ENCODE measurements around the gene SLA2.
"Not testable (repeated sequence)": the region's sequence is repeated elsewhere in the genome, so short reads cannot be mapped to it uniquely, and the experiment has no call there.

The SLA2 gene

DNA sequence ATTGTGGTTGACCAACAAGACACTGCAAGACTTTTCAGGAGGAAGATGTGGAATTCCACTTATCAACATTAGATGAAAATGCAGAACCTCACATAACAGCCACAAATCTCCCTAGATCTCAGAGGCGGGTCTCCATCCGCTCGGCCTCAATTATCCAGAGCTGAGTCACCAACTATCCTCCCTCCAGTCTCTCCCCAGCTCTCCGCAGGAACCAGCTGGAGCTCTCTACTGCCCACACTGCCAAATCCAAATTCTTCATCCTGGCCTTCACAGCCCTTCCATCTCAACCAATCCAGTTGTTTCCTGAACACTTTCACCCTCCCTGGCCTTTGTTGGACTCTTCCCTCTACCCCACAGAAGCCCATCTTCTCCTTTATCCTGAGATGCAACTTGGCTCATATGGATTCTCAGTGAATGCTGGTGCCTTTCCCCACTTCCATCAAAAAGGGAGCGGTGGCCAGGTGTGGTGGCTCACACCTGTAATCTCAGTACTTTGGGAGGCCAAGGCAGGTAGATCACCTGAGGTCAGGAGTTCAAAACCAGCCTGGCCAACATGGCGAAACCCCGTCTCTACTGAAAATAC is 76.1 kb downstream of the SLA2 start:
- Histone ChIP-seq H3K4me1 (ENCODE audit: control insufficient read depth in 2 of 2, insufficient read depth in 2 of 2, low read length in 2 of 2) (peaks cover 1 to 5% of the 10 kb centered on the region in 2 donors), H3K27me3 (ENCODE audit: control insufficient read depth in 2 of 2, insufficient read depth in 2 of 2, low read length in 2 of 2) (no peaks in the 10 kb centered on the region), H3K9me3 (ENCODE audit: control insufficient read depth in 2 of 2, low read length in 2 of 2) (no peaks in the 10 kb centered on the region), H3K4me3 (ENCODE audit: low read length in 2 of 2) (no peak overlapping the region), H3K36me3 (ENCODE audit: control insufficient read depth in 2 of 2, insufficient read depth in 2 of 2, low read length in 2 of 2) (no peaks in the 10 kb centered on the region), H3K27ac (ENCODE audit: low read depth in 2 of 2, low read length in 2 of 2) (no peak overlapping the region), H3K9ac (ENCODE audit: low read depth in 1 of 2, low read length in 2 of 2) (no peak overlapping the region)

DNA sequence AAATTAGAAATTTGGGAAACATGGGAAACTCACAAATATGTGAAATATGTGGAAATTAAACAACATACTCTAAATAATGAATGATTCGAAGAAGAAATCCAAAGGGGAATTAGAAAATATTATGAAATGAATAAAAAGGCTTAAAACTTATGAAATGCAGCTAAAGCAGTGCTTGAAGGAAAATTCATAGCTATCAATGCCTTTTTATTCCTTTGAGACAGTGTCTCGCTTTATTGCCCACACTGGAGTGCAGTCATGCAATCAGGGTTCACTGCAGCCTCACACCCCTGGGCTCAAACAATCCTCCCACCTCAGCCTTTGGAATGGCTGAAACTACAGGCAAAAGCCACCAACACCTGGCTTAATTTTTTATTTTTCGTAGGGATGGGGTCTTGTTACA is 80.5 kb downstream of the SLA2 start:
- no peak overlapping the region for H3K9ac ChIP-seq (ENCODE audit: low read depth in 1 of 2, low read length in 2 of 2)
- H3K36me3 ChIP-seq (ENCODE audit: control insufficient read depth in 2 of 2, insufficient read depth in 2 of 2, low read length in 2 of 2): no peaks in the 10 kb centered on the region

DNA sequence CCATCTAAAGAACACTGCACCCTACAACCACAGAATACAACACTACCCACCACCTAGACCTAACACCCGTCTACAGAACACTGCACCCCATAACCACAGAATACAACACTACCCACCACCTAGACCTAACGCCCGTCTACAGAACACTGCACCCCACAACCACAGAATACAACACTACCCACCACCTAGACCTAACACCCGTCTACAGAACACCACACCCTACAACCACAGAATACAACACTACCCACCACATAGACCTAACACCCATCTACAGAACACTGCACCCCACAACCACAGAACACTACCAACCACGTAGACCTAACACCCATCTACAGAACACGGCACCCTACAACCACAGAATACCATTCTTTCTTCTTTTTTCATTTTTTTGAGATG is 81.3 kb downstream of the SLA2 start:
- not testable (repeated sequence) for H3K9ac ChIP-seq (ENCODE audit: low read depth in 1 of 2, low read length in 2 of 2); H3K4me3 ChIP-seq (ENCODE audit: low read length in 2 of 2); H3K36me3 ChIP-seq (ENCODE audit: control insufficient read depth in 2 of 2, insufficient read depth in 2 of 2, low read length in 2 of 2); H3K27ac ChIP-seq (ENCODE audit: low read depth in 2 of 2, low read length in 2 of 2); H3K9me3 ChIP-seq (ENCODE audit: control insufficient read depth in 2 of 2, low read length in 2 of 2); H3K4me1 ChIP-seq (ENCODE audit: control insufficient read depth in 2 of 2, insufficient read depth in 2 of 2, low read length in 2 of 2); H3K27me3 ChIP-seq (ENCODE audit: control insufficient read depth in 2 of 2, insufficient read depth in 2 of 2, low read length in 2 of 2)

More for the DNA sequence above, 80.5 kb downstream of the SLA2 start:
- H3K27ac ChIP-seq (ENCODE audit: low read depth in 2 of 2, low read length in 2 of 2): no peak overlapping the region
- no peaks in the 10 kb centered on the region for H3K27me3 ChIP-seq (ENCODE audit: control insufficient read depth in 2 of 2, insufficient read depth in 2 of 2, low read length in 2 of 2)
- H3K4me1 ChIP-seq (ENCODE audit: control insufficient read depth in 2 of 2, insufficient read depth in 2 of 2, low read length in 2 of 2): no peaks in the 10 kb centered on the region
- no peak overlapping the region for H3K4me3 ChIP-seq (ENCODE audit: low read length in 2 of 2)
- no peaks in the 10 kb centered on the region for H3K9me3 ChIP-seq (ENCODE audit: control insufficient read depth in 2 of 2, low read length in 2 of 2)

DNA sequence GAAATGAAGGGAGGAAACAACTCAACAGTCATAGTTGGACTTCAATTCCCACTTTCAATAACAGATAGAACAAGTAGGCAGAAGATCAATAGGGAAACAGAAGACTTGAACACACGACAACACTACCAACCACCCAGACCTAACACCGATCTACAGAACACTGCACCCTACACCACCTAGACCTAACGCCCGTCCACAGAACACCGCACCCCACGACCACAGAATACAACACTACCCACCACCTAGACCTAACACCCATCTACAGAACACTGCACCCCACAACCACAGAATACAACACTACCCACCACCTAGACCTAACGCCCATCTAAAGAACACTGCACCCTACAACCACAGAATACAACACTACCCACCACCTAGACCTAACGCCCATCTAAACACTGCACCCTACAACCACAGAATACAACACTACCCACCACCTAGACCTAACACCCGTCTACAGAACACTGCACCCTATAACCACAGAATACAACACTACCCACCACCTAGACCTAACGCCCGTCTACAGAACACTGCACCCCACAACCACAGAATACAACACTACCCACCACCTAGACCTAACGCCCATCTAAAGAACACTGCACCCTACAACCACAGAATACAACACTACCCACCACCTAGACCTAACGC is 81.8 kb downstream of the SLA2 start:
- not testable (repeated sequence) for H3K4me1 ChIP-seq (ENCODE audit: control insufficient read depth in 2 of 2, insufficient read depth in 2 of 2, low read length in 2 of 2); H3K4me3 ChIP-seq (ENCODE audit: low read length in 2 of 2); H3K36me3 ChIP-seq (ENCODE audit: control insufficient read depth in 2 of 2, insufficient read depth in 2 of 2, low read length in 2 of 2); H3K9me3 ChIP-seq (ENCODE audit: control insufficient read depth in 2 of 2, low read length in 2 of 2); H3K27ac ChIP-seq (ENCODE audit: low read depth in 2 of 2, low read length in 2 of 2); H3K27me3 ChIP-seq (ENCODE audit: control insufficient read depth in 2 of 2, insufficient read depth in 2 of 2, low read length in 2 of 2); H3K9ac ChIP-seq (ENCODE audit: low read depth in 1 of 2, low read length in 2 of 2)

- H3K27ac ChIP-seq (ENCODE audit: low read depth in 2 of 2, low read length in 2 of 2): no peak overlapping the region
- H3K4me3 ChIP-seq (ENCODE audit: low read length in 2 of 2): no peak overlapping the region
- no peaks in the 10 kb centered on the region for H3K4me1 ChIP-seq (ENCODE audit: control insufficient read depth in 2 of 2, insufficient read depth in 2 of 2, low read length in 2 of 2)
- H3K27me3 ChIP-seq (ENCODE audit: control insufficient read depth in 2 of 2, insufficient read depth in 2 of 2, low read length in 2 of 2): no peaks in the 10 kb centered on the region
- H3K9me3 ChIP-seq (ENCODE audit: control insufficient read depth in 2 of 2, low read length in 2 of 2): no peaks in the 10 kb centered on the region
- no peaks in the 10 kb centered on the region for H3K36me3 ChIP-seq (ENCODE audit: control insufficient read depth in 2 of 2, insufficient read depth in 2 of 2, low read length in 2 of 2)
- H3K9ac ChIP-seq (ENCODE audit: low read depth in 1 of 2, low read length in 2 of 2): no peak overlapping the region
These were observed 82.6 kb downstream of the SLA2 start for GRCh38 chr20:36563374-36563773.

DNA sequence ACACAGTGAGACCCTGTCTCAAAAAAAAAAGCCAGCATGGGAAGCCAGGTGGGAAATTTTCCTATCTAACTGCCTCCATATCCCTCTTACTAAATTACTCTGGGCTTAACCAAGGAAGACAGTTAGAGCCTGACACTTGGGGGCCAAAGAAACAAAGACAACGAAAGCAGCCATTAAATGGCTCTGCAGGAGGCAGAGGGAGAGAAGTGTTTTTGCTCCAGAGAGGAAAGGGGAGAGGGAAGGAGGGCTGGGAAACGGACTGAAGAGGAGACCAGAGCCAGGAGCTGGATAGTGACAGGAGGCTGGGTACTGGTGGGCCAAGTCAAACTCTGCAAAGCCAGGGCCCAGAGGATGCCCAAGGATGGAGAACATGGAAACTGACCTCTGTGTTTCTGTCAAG is 83.3 kb downstream of the SLA2 start:
- H3K4me1 ChIP-seq (ENCODE audit: control insufficient read depth in 2 of 2, insufficient read depth in 2 of 2, low read length in 2 of 2): no peaks in the 10 kb centered on the region
- H3K27ac ChIP-seq (ENCODE audit: low read depth in 2 of 2, low read length in 2 of 2): no peak overlapping the region
- no peak overlapping the region for H3K9ac ChIP-seq (ENCODE audit: low read depth in 1 of 2, low read length in 2 of 2)
- H3K27me3 ChIP-seq (ENCODE audit: control insufficient read depth in 2 of 2, insufficient read depth in 2 of 2, low read length in 2 of 2): no peaks in the 10 kb centered on the region
- H3K36me3 ChIP-seq (ENCODE audit: control insufficient read depth in 2 of 2, insufficient read depth in 2 of 2, low read length in 2 of 2): no peaks in the 10 kb centered on the region
- H3K4me3 ChIP-seq (ENCODE audit: low read length in 2 of 2): no peak overlapping the region
- H3K9me3 ChIP-seq (ENCODE audit: control insufficient read depth in 2 of 2, low read length in 2 of 2): no peaks in the 10 kb centered on the region
